Measurements from ENCODE around the gene VWA2.

GRCh38 chr10:114202812-114203211 lies 36.2 kb upstream of the VWA2 start:
- TF ChIP-seq GATA2 (IDR thresholded peaks at IDR 0.05; ENCODE audit: low read depth, low read length) (no peak), GATA3 (IDR thresholded peaks at IDR 0.05; ENCODE audit: low read depth, low read length) (no peak)

All from SH-SY5Y (cell line).